GM12892 (cell line): ENCODE measurements around the gene DZIP1.

ENCODE experiments used
- POLR2A ChIP-seq: IDR thresholded peaks from 2 replicates; pipeline ENCODE4 v1.6.1; 2011; ENCODE audit warnings: low read depth, low read length, control low read depth
- POLR2AphosphoS5 ChIP-seq: IDR thresholded peaks from 2 replicates; pipeline ENCODE4 v1.6.1; 2011; ENCODE audit warnings: low read depth, low read length, control low read depth
- TAF1 ChIP-seq: IDR thresholded peaks from 2 replicates; pipeline ENCODE4 v1.6.1; 2011; ENCODE audit warnings: low read depth, mild to moderate bottlenecking, control low read depth, low read length, borderline replicate concordance

DNA sequence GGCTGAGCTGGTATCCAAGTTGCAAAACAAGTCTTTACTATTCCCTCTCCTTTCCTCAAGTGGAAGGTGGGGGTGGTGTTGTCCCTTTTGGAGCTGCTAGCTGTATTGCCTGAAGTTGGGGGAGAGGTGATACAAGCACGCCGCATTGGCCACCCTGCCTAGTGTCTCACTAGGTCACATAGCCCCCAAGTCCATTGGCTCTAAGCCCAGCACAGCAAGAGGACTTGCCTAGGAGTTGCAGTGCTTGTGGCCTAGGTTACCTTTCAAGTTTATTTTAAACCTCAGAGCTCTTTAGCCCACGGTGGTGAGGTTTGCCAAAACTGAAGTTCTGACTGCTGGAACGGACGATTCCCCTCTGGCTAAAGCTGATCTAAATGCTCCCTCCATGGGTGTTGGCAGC is 27.1 kb upstream of the DZIP1 start:
- TF ChIP-seq POLR2A (no peak), TAF1 (no peak), POLR2AphosphoS5 (no peak)
